ENCODE results near the gene TMEM63C.
"Not testable (repeated sequence)": the region's sequence is repeated elsewhere in the genome, so short reads cannot be mapped to it uniquely, and the experiment has no call there.

Gene TMEM63C

DNA sequence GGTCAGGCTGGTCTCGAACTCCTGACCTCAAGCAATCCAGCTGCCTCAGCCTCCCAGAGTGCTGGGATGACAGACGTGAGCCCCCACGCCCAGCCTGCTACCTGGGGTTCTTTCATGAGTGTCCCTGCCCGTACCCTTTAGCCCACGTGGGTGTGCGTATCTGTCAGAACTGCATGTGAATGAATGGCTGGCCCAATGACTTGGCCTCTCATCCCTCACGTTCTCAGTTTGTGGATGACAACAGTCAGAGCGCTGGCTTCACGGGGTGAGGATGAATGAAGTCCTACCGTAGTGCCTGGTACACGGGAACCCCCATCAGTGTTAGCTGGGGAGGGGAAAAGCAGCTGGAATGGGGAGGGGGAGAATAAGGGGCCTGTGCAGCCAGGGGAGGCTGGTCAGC, 23.9 kb upstream of the TMEM63C start:
- DNase-seq (ENCODE audit: low read depth): no peak

DNA sequence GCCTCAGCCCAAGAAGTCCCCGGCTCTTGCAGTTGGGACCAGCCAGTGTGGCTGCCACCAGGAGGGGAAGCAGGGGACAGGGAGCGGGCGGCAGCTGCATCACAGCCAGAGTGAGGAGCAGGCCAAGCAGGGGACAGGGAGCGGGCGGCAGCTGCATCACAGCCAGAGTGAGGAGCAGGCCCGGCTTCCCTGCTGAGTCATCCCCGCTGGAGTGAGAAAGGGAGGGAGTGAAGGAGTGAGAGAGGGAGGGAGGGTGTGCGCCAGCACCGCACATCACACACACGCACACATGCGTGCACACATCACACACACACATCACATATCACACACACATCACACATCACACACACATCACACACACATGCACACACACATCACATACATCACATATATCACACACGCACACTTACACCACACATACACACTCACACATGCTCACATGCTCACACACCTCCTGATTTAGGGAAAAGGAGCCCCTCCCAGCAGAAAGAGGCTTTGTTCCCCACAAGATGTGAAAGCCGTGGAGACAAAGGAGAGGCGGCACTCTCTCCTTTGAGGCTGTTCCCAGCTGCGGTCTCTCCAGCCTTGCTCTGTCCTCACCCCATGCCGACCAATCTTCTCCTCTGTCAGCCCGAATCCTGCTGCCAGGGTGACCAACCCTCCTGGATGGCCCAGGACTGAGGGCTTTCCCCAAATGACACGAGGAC, 23.3 kb upstream of the TMEM63C start:
- DNase-seq (ENCODE audit: low read depth): peak; percentile 12

DNA sequence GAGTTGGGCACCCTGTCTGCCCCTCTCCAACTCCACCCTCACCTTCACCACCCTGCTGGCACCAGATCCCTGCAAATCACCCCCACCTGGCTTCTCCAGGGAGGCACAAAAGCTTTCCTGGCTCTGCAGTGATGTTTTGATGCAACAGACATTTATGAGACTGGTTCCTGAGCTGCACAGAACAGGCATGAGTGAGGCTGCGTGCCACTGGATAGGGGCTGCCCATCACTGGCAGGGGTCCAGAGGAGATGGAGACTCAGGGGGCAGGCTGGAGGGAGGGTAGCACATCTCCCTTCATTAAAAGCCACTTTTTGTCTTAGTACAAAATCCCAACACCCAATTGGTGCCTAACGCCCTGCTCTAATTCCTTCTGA, 22.7 kb upstream of the TMEM63C start:
- no peak for DNase-seq (ENCODE audit: low read depth)

DNA sequence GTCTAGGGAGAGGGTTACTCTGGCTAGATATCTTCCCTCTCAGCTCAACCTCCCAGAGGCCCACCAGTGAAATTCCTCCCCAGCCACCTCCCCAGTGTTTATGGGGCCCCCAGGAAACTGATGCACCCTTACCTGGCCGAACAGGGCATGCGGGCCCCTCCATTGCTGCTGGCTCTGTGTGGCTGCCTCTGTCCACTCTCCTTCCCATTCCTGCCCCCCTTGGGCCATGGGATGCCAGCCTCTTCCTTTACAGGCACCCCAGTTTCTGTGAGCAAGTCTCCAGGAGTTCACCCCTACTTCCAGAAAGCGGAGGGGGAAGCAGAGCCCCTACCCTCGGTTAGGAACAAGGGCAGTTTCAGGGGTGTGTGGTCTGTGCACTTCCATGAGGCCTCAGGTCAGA, 20.6 kb upstream of the TMEM63C start:
- DNase-seq (ENCODE audit: low read depth): no peak

DNA sequence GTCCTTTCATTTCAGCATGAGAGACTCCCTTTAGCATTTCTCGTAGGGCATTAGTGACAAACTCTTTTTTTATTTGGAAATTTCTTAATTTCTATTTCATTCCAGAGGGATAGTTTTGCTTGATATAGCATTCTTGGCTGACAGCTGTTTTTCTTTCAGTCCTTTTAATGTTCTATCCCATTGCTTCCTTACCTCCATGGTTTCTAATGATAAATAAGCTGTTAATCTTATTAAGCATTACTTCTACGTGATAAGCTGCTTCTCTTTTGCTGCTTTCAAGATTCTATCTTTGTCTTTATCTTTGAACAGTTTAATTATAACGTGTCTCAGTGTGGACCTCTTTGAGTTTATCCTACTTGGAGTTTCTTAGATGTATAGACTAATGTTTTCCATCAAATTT, 11.6 kb upstream of the TMEM63C start:
- DNase-seq (ENCODE audit: low read depth): no peak

DNA sequence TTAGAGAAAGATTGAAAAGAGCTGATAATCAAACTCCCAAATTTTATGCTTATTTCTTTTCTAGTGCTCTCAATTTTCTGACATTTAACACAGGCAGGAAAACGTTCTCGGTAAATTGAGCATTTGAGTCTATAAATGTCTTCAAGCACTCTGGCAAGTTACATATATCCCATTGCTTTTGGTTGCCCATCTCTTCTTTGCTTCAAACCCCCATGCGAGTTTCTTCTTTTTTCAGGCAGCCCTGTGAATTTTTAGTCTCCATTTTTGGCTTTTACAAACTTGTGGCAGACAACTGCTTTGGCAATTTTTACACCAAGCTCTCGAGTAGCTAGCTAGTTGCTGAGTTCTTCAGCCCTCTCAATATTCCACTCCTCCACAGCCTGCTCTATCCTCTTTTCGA, 8.7 kb upstream of the TMEM63C start:
- DNase-seq (ENCODE audit: low read depth): no peak

DNA sequence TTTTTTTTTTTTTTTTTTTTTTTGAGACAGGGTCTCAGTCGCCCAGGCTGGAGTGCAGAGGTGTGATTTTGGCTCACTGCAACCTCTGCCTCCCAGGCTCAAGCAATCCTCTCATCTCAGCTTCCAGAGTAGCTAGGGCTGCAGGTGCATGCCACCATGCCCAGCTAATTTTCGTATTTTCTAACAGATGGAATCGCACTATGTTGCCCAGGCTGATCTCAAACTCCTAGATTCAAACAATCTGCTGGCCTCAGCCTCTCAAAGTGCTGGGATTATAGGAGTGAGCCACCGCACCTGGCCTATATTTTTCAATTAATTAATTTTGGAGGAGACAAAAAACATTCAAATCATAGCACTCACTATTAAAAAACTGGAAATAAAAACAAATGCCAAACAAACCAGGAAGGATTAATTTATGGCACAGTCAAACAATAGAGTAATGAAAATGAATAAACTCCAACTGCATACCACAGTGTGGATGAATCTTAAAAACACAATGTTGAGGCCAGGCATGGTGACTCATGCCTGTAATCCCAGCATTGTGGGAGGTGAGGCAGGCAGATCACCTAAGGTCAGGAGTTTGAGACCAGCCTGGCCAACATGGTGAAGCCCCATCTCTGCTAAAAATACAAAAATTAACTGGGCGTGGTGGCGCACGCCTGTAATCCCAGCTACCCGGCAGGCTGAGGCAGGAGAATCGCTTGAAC, 7.5 kb upstream of the TMEM63C start:
- DNase-seq (ENCODE audit: low read depth): not testable (repeated sequence)

DNA sequence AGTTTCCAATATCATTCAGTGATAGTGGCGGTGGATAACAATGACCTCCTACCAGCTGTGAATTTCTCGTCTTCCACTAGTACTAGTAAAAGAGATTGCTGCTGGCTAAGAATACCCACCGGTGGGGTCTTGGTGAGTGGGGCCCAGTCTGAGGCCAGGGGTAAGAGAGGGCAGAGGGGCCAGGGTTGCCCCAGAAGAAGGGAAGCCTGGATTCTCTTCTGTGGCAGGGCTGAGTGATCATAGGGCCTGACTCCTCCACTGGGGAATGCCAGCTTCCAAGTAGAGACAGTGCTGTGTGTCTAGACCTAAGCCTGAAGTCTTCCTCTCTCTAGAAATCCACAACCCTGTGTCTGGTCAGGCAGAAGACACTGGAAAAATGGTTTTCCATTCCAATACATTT, 5.8 kb upstream of the TMEM63C start:
- no peak for DNase-seq (ENCODE audit: low read depth)

DNA sequence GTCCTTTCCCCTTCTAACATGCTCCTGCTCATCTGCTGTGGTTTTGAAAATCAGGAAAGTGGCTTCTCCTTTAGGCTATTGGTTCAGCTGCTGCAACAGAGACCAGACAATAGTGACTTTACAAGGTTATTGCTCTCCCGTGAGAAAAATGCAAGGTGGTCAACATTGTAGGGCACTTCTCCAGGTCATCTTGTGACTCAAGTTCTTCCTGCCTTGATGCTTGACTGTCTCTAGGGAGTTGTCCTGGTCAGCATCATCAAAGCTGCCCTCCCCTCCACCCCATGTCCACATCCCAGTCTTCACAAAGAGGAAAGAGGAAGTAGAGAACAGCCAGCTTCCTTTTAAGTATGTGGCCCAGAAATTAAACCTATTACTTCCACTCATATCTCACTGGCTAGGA, 3.9 kb upstream of the TMEM63C start:
- no peak for DNase-seq (ENCODE audit: low read depth)

DNA sequence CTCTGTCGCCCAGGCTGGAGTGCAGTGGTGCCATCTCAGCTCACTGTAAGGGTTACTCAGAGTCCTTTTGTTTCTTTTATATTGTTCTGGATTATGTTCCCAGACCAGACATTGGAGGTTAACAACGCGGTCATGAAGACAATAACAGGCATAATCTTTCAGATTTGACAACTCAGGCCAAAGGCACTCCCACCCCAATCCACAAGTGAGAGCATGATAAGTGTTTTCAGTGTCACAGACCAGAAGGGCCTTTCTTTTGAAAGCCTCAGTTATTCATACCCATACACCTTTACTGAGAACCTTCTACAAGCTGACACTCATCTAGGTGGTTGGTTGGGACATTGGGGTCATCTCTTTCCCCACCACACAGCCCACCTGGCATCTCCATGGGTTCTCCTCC, 2.9 kb upstream of the TMEM63C start:
- DNase-seq (ENCODE audit: low read depth): no peak

DNA sequence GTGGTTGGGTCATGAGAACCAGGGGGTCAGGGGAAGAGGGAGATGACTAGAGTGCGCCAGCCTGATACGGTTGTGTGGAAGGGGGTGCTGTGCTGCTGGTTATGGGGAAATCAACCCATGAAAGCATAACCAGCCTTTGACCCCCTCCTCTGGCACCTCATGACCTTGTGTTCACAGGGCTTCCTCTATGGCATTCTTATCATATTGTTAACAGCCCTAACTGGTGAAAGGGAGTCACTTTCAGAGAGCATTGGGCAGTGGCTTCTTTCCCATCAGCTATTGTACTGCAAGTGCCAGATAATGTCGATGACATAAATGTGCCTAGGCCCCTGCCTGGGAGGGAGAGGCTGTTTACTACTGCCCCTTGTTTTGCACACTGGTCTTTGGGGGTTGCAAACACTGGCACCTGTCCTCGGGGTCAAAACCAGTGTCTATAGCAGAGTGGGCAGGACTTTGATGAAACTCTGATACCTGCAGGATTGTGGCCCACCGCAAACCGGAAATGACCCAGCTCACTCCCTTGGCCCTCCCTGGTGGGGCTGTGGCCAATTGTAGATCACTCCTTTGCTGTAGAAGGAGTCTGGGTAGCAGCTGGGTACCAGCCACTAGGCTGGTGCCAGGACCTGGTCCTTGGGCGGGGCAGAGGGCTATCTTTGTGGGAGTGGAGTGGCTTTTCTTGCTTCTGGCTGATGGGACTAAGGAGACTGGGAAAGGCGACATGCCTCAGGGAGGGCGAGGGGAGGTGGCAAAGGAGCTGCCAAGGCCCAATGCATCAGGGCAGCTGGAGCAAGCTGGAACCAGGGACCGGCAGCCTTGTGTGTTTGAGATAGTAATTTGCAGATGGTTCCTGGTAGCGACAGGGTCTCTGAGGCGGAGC, 634 bp upstream of the TMEM63C start:
- DNase-seq (ENCODE audit: low read depth): no peak

DNA sequence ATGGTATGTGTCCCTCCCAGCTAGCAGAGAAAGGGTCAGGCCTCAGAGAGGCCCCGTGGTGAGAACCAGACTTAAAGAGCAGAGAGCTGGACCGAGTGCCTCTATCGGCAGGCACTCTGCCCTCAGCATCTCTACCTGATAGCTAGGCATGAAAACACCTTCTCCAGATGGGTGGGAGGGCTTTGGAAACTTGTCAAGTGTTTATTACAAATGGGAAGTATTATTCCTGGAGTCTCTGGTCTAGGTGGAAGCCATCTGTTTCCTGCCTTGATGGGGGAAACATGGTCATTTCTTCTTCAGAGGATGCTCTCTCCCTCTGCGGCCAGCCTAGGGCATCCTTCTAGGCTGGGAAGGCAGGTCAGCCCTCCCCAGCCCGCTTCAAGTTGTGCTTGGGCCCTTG, 2.3 kb downstream of the TMEM63C start:
- DNase-seq (ENCODE audit: low read depth): no peak

DNA sequence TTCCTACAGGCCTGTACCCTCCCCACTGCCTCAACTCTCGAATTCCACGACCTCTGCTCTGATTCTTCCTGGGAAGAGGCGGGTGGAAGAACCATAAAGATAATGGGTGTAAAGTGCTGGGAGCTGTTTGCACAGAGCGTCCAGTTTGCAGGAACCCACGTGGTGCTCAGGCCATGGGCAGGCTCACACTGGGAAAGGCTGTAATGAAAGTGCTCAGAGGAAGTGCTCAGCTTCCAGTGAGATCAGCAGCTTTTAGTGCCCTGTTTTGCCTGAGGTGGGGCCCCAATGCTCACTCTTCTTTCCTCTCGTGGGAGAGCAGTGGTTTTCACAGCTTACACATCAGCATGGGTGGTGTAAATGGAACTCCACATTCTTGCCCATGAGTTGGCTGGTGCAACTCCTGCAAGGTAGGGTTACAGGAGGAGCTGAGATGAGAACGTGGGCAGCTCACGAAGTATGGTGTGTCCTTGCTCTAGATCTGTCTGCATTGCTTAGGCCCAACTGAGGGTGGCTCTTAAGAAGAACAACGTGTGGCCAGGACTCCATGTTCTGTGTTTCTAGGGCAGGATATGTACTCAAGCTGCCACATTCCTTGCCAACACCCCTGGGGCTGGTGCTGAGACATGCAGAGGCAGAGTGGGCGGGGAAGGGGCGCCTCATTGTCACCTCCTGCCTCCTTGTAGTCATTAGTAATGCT, 2.9 kb downstream of the TMEM63C start:
- DNase-seq (ENCODE audit: low read depth): no peak

DNA sequence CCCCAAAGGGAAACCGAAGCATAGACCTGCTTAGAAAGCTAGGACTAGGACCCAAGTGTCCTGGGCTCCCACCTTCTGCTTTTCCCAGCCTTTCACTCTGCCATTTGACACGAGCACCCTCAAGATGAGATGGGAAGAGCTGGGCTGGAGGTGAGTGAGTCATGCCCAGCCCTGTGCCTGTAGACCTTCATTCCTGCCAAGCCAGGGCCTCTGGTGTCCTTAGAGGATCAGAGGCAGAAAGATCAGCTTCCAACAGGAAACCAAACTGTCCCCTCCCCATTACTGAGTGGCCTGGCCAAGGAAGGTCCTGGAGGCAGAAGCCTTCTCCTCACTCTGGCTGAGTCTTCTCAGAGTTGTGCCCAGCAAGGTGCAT, 3.5 kb downstream of the TMEM63C start:
- DNase-seq (ENCODE audit: low read depth): no peak

DNA sequence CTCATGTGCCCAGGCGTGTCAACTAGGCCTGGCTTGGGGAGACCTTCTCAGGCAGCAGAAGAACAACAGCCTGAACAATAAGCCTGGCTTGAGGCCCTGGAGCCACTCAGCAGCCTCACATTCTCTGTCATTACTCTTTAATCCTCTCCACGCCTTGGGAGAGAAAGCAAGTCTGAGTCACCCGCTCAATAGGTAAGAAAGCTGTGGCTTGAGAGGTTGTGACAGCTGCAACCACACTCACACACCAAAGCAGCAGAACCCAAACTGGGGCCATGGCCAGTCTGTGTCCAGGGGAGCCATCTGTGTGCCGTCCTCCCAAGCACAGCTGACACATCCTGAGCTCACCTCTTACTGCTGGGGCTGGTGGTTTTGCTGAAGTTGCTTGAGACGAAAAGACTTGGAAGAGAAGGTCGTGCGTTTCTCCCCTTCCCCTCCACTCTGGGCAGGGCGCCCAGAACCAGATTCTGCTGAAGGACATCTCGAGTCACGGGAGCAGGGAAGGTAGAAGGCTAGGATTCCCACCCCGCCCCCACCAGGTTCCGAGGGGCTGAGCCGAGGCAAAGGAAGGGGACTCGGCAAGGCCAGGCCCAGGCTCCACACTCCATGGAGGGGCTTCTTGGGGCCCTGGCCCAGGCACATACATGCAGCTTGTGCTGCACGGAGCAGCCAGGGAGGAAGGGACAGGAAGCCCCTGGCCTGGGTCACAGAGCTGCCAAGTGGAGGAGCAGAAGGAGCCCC, 5.5 kb downstream of the TMEM63C start:
- DNase-seq (ENCODE audit: low read depth): no peak

DNA sequence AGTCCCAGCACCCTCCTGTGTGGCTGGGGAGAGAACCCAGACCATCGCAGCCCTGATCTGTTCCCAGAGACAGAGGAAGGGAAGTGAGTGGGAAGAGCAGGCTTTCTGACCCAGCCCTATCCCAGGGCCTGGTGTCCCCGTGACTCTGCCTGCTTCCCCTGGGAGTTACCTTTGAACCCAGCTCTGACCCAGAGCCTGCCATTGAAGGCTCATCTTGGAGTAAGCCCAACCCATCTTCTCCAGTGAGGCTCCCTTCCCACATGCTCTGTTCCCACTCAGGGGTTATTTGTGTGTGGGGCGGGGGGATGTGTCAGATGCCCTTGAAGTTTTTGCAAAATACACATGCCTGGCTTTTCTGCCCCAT, 6.0 kb downstream of the TMEM63C start:
- no peak for DNase-seq (ENCODE audit: low read depth)

DNA sequence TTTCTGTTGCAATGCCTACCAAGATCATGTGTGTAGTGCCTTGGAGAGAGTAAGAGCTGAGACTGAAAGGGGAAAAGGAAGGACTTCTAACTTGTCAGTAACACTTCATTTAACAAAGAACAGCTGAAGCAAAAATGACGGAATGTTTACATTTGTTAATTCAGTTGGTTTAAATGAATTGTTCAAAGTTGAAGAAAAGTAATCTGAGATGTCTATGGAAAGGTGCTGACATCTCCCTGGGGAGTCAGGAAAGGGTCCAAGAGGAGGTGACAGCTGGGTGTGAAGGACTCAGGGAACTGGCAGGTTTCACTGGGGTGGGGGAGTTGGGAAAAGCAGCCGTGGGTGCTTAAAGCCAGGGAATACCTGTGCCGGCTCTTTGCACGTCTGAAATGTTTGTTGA, 7.9 kb downstream of the TMEM63C start:
- no peak for DNase-seq (ENCODE audit: low read depth)

DNA sequence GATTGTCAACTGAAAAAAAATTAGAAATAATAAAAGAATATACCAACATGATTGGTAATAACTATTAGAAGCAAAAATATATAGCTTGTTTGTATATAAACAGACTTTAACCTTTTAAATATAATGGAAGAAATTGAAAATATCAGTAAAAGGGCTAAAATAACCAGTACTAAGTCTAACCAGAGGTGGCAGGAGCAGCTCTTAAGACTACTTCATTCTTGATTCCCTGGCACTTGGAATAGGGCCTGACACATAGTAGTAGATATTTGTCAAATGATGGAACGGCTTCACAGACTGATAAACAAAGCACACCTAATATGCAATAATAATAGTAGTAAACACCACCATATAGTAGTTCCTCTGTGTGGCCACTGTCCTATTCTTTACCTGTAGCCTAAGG, 9.4 kb downstream of the TMEM63C start:
- DNase-seq (ENCODE audit: low read depth): no peak

DNA sequence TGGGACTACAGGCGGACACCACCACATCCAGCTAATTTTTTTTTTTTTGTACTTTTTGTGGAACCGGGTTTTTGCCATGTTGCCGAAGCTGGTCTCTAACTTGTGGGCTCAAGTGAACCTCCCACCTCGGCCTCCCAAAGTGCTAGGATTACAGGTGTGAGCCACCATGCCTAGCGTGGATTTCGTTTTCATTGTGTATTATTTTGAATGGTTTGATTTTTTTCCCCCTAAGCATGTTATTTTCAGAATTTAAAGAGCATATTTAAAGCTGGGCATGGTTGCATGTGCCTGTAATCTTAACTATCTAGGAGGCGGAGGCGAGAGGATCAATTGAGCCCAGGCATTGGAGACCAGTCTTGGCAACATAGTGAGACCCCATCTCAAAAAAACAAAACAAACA, 13.1 kb downstream of the TMEM63C start:
- no peak for DNase-seq (ENCODE audit: low read depth)

DNA sequence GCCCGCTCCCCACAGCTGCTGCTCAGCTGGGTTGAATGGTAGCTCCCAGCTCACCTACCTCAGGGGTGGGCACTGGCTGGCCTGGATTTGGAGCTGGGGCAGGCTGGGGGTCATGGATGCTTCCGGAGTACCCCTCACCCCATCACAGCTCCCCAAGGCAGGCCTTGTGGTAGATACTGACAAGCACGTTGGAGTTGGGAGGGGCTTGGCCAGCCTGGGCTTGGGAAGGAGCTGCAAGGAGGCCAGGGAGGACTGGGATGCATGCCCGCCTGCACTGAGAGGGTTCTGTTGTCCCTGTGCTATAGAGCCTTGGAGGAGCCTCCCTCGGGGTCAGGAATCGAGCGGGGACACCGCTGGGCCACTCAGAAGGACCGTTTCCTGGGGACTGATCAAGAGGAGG, 14.2 kb downstream of the TMEM63C start:
- no peak for DNase-seq (ENCODE audit: low read depth)

DNA sequence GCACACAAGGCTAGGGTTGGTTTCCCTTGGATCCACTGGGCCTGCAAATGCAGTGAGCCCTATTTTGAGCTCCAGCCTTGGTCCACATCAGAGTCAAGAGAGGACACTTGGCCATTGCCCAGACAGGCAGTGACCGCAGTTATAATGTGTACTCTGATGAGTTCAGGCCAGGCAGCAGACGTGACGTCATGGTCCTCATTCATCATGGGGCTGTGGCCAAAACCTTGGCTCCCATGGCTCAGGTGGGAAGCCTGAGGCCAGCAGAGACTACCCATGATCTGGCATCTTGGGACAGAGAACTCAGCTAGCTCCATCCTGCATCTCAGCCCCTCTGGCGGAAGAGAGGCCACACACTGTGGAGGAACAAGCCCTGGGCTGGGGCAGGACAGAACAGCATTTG, 16.4 kb downstream of the TMEM63C start:
- DNase-seq (ENCODE audit: low read depth): no peak

DNA sequence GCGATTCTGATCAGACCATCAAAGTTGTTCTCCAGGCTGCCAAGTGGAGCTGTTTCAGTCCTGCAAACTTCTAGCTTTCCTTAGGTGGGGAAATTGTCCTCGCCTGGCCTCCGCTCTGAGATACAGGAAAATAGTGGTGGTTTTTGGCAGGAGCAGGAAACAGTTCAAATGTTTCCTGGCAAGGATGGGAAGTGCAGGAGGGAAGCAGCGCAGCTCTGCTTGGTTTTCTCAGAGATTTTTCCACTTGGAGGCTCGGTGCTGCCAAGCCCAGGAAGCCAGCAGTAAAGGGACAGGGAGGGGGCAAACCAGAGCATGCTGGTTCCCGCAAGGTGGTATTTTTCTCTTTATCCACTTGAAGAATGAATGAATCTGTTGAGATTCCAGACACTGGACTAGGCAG, 17.0 kb downstream of the TMEM63C start:
- DNase-seq (ENCODE audit: low read depth): no peak
